Dedifferentiated amniotic fluid mesenchymal stem cell (primary cell): Measurements from ENCODE around the gene PSMB10.
"Not testable (repeated sequence)": the region's sequence is repeated elsewhere in the genome, so short reads cannot be mapped to it uniquely, and the experiment has no call there.

Experiments
- DNase-seq: peaks from one replicate; pipeline ENCODE4 v3.0.0-alpha.2; 2016; ENCODE audit errors: extremely low spot score

Gene PSMB10

DNA sequence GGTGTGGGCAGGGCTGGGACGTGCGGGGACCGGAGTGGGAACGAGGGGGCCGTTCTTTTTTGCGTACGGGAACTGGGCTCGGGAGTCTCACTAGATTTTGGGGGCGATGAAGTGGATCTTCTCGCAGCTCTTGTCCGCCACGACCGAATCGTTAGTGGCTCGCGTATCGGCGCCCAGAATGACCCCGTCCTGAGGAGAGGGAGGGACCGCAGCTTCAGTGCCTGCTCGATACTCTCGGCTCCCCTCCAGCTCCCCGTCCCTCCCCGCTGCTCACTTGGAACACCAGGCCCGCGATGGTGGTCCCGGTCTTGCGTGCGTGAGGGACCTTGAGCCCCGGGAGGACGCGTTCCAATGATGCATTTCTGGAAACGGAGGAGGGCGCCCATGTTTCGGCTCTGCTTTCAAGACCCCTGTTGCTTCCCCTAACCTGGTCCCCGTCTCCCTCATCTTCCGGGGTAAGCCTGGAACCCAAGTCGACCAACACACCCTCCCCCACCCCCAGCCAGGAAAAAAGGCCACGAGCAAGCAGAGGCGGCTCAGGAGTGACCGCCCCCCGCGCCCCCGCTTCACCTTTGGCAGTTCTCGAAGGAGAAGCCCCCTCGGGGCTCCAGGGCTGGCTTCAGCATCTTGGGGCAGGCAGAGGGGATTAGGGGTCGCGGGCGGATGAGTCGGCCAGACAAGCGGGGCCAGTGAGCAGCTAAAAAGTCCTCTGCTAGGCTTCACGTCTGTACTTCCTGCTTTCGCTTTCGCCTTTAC lies at the start of gene PSMB10:
Gene PSMB10 (minus strand): TSS at position 727 of the 756 bp plus-strand sequence. CDS start 101 bp downstream, at position 626.
- no peak for DNase-seq

- DNase-seq = no peak
Measured at GRCh38 chr16:67982011-67982696, 45.5 kb upstream of the PSMB10 start.

- DNase-seq = no peak
Measured at GRCh38 chr16:67979955-67980678, 43.5 kb upstream of the PSMB10 start, which contains the start of gene DPEP3. Gene DPEP3, minus strand, starts transcription at chr16:67980499. Its CDS starts 119 bp downstream, at chr16:67980380.

DNA sequence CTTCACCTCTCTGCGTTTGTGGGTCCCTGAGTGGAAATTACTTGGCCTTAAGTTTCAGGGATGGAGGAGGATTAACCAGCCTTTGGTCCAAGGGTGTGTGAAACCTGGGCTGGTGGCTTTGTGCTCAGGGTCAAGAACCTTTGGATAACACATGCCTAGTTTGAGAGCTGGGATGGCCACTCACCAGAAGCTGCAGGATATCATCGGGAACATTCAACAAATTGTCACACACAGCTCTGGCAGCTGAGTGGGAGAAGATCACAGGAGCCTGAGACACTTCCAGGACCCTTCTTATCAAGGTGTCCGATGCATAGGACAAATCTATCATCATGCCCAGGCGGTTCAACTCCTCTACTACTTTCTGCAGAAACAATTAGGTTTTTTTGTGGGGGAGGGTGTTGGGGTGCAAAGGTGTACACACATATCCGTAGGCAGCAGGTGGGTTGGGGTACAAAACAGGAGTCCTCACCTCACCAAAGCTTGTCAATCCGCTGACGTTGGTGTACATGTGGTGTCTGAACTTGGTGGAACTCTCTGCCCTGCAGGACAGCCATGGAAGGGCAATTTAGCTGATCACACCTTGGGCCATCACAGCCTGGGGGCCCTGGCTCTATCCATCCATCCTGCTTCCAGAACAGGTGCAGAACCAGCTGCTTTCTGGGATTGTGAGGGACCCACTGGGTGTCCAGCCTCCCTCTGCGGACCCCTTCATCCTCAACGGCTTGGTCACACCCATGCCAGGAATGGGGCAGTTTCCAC lies 41.0 kb upstream of the PSMB10 start:
- DNase-seq = no peak

DNA sequence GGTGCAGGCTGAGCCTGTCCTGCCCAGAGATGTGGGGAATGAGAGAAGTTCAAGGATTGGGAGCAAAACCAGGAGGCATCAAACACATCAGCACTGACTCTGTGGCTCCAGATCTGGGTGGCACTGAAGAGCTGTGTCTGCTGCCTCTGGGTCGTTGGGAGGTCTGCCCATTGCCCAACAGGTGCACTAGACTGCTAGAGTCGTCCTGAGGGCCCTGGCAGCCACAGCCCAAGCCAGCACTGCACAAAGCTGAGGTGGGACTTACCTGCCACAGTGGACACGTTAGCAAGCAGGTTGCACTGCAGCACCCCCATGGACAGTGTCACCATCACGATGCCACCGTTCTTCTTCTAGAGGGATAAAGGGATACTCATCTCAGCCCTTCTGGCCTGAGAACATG lies 40.4 kb upstream of the PSMB10 start:
- DNase-seq = no peak

- no peak for DNase-seq
Measured at GRCh38 chr16:67976205-67976604, 39.6 kb upstream of the PSMB10 start.

- no peak for DNase-seq
Measured at GRCh38 chr16:67975321-67976105, 38.9 kb upstream of the PSMB10 start.

- not testable (repeated sequence) for DNase-seq
Measured at GRCh38 chr16:67972285-67972684, 35.6 kb upstream of the PSMB10 start.

DNA sequence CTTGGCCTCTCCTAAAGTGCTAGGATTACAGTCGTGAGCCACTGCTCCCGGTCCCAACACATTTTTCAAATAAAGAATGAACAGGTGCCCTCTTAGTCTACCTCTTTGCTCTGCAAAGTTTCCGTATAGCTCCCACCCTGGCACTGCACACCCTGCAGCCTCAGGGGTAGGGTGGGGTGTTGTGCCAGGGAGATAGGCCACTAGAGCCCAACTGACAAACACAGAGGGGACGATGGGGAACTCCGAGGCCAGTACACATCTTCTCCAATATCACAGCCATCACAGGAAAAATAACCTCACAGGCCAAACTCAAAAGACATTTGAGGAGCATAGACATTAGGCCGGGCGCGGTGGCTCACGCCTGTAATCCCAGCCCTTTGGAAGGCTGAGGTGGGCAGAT lies 34.5 kb upstream of the PSMB10 start:
- no peak for DNase-seq

DNA sequence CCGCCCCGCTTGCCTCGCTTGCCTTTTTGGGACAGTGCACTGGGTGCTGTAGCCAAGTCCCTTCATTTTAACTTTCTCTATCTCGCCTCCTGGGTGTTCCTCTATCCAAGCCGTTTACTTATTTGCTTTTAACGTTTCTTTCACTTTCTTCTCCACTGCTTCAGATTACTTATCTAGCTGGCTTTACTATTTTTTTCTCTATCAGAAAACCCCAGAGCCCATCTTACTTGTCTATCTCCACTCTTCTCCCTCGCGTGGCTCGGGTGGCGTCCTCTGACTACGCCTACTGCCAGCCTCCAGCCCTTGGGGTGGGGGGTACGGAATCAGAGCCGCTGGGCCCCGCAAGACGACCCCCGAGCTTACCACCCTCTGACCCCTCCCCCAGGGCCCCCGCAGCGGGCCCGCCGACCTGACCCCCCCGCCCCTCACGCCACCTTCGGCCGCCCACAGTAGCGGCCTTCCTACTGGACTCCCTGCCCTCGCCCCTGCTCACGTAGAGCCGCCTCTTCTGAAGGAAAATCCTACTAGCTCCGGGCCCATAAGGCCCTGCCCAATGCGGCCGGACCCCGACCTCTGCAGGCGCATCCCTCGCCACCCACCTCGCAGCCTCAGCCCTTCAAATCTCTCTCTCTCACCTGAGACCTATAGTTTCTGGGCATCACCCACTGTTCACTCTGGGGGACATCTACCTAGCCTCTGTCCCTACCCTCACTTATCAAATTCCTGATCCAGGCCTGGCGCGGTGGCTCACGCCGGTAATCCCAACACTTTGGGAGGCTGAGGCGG lies 32.8 kb upstream of the PSMB10 start:
- DNase-seq = no peak

GRCh38 chr16:67968400-67969253 lies 32.0 kb upstream of the PSMB10 start, which contains the start of gene SLC12A4:
Gene SLC12A4, minus strand, starts transcription at chr16:67968637. Its CDS starts 84 bp downstream, at chr16:67968553.
- peak; percentile 48 for DNase-seq

GRCh38 chr16:67967958-67968399 lies 31.3 kb upstream of the PSMB10 start:
- peak; percentile 39 for DNase-seq

DNA sequence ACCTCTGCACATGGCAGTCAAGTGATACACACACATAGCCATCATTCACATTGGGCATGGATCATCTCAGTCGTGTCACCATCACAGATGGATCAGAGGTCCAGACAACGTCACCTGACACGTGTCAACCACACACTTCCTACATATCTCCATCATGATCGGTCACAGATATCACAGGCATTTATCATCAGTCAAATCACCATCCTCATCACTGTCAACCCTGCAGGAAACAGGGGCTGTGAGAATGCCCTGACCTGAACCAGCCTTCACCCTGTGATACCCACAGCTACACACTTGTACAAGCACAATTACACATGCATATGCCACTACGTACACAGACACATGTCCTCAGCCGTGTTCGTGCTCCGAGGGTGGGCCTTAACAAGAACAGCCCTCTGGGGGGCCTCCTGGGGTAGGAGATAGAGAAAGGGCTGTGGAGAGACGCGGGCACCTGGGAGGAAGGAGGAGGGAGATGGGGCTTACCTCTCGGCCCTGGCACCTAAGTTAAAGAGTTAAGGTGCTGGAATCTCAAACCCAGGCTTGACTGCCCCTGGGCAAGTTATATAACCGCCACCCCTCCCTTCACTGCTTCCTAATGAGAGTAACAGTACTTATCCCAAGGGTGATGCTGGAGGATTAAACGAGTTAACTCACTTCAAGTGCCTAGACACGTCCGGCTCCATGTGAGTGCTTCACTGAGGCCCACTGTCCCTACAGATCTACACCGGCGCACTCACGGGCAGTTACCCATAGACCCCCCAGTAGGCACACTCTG lies 30.7 kb upstream of the PSMB10 start:
- DNase-seq = no peak

DNA sequence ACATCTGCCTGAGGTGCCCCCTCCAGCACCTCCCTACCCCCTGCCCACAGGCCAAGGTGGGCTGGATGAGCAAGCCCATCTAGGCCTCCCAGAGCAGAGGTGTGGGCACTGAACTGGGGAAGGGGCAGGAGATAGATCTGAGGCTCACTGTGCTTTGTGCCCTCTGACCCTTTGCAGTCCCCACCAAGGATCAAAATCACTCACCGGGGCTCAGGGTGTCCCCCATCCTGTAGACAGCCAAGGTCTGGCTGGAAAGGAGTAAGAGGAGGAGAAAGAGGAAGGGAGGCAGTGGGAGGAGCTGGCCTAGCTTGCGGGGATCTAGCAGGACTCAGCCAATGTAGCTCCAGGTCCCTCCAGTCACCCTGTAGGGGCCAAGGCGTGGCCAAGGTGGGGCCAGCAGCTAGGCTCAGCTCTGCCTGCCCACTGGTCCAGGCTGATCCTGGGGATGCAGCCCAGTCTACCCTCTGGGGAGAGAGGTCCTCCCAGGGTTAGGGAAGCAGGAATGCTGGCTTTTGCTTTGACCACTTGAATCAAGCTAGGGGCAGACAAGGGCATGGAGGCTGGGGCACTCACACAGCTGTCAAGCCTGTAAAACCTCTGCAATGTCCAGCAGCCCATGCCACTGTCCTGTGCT lies 30.0 kb upstream of the PSMB10 start:
- DNase-seq = no peak

DNA sequence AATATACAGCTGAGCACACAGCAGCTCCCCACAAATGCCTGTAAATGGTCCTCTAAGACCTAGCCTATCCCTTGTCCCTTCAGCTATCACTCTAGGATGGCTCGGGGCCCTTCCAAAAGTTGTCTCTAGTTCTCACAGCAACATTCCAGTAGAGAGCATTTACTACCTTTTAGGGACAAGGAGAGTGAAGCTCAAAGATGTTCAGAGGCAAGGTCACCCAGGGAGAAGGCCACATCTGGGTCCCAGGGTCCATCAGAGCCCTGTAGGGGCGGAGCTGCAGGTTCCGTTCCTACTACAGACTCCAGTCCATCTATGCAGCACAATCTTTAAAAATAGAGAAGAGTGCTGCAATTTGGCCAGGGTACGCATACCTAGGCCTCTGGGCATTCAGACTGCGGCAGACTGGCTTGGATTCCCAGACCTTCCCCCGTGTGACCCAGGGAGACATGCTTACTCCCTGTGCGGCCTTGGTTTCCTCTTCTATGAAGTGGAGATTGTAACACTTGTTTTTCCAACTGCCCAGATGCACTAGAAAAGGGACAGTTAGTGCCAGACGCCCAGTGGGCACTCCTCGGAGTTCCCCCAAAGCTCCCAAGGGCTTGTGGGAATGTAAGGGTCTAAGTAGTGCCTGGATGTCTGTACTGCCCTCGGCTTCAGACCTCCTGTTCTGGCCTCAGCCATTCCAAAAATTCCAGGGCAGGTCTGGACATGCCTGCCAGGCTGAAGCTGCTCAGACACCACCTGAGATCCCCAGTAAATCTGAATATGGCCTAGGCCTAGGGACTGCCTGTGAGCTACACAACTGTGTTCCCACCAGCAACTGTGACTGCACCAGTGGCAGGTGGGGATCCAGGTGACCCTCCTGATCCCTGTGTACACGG lies 29.3 kb upstream of the PSMB10 start:
- DNase-seq = no peak

DNA sequence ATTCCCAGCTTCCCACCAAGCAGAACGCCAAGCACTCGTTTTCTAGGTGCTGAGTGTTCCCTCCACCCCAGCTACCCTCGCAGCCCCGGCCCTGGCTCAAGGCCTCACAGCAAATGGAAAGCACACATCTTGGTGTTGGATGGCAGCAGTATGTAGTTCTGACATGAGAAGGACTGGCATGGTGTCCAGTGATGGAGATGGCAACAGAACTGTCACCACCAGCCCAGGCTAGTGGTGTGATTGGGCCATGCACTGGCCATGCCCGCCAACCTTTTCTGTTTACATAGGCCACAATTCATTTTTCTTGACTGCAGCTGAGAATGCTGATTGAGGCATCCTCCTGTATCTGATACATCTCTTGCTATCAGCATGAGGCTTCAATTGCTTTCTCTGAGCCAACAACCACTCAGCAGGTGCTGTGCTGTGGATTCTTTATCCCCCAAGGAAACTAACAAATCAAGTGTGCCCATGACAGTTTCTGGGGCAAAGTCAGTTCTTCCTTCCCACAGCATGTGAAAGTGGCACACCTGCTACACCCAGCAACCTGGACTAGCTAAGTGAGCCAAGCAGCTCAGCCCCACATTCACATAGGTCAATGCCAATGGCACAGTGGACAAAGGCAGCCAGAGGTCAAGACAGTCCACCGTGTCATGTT lies 28.0 kb upstream of the PSMB10 start:
- no peak for DNase-seq
